ENCODE measurements around the gene ACSM5.

Gene ACSM5, protein sequence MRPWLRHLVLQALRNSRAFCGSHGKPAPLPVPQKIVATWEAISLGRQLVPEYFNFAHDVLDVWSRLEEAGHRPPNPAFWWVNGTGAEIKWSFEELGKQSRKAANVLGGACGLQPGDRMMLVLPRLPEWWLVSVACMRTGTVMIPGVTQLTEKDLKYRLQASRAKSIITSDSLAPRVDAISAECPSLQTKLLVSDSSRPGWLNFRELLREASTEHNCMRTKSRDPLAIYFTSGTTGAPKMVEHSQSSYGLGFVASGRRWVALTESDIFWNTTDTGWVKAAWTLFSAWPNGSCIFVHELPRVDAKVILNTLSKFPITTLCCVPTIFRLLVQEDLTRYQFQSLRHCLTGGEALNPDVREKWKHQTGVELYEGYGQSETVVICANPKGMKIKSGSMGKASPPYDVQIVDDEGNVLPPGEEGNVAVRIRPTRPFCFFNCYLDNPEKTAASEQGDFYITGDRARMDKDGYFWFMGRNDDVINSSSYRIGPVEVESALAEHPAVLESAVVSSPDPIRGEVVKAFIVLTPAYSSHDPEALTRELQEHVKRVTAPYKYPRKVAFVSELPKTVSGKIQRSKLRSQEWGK

DNA sequence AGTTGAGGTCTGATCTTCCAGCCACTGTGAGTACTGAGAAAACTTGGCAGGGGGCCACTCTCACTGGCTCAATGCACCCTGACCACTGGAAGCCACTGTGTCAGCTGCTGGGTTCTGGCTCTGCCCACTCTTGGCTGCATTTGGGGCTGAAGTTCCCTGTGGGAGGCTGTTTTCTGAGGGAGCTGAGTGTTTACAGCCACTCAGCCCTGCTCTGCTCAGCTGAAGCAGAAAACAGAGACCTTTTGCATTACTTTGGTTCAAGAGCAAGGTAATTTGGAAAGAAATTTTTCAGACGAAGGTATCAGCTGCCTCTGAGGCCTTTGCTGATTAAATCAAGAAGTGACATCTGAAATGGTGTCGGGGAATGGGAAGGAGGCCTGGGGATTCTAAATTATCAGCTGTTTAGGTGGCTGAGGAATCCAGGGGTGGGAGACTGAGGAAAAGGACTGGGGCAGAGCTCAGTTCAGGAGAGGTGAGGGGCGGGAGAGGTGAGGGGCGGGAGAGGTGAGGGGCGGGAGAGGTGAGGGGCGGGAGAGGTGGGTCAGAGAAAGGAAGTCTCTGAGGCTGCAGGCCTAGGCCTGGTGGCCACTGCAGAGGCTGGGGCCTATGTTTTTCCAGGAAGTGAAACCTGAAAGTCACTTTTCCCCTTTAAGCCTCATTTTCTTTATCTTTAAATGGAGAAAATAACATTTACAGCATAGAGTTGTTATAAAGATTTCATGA lies at the start of gene ACSM5:
TSS of gene ACSM5 (plus strand) at position 137 of the 723 bp plus-strand sequence. CDS start 1,951 bp downstream, outside the sequence.
- DNase-seq: no peak

DNA sequence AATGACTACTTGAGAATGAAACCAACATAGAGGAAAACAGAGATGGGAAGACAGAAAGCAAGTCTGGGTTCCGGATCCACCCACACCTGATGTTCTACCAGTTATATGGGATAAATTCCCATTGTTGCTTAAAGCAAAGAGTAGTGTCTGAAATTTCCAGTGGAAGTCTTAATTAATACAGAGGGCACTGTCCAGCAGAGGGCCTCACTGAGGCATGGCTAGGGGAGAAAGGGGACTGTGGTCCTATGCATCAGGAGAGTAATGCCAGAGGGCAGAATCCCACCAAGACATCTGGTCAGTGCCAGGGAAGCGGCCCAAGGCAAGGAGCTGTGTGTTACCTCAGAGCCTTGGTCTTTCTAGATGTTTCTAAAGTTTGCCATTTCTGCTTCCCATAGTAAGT lies 49.3 kb upstream of the ACSM5 start:
- DNase-seq: no peak

DNA sequence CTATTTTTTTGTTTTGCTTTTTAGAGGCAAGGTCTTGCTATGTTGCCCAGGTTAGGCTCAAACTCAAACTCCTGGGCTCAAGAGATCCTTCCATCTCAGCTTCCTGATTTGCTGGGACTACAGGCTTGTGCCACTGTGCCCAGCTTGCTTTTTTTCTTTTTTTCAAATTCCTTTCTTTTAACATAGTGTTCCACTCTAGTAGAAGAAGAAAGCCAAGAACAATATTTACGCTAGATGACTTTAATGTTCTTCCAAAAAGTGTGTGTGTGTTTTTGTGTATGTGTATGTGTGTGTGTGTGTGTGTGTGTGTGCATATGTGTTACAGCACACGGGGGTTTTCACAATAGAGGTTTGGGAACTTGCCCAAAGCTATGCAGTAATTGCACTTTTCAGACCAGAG lies 46.1 kb upstream of the ACSM5 start:
- DNase-seq: no peak

DNA sequence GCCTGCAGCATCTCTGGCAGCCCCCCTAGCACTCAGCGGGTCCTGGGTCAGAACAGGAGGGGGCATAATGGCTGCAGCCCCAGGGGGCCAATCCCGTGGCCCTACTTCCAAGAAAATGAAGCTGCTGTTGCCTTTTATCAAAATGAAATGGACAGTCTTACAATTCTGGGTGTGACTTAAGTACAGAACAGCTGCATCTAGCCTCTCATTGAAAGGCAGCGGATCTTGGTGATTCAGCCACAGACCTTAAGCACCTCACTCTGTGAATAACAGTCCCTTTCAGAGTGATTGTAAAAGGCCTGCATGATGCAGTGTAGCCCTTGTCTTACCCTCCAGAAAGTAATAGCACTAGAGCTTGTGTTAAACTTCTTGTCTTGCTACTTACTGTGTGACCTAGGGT lies 45.3 kb upstream of the ACSM5 start:
- no peak for DNase-seq

DNA sequence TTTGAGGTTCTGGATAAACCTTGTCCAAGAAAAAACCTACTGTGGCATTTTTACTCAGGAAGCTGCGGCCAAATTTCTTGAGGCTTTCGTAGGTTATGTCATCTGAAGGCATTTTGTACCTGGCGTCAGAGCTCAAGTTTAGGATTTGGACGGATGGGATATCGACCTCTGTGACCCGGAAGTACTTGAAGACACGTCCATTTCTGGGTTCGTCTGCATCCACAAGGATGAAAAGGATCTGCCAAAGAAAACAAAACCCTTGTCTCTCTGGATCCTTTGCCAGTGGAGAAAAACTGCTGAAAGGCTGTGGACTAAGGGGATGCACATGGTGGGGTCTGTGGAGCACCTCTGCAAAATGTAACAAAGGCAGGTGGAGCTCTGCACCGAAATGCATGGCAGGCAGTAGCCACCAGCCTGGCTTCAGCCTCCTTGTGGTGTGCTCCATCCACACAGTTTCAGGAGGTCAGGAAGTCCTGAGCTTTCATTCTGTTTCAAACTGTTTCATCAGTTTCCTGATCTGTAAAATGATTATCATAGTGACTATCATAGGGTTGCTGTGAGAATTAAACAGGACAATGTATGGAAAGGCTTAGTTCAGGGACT lies 39.8 kb upstream of the ACSM5 start:
- DNase-seq: no peak

DNA sequence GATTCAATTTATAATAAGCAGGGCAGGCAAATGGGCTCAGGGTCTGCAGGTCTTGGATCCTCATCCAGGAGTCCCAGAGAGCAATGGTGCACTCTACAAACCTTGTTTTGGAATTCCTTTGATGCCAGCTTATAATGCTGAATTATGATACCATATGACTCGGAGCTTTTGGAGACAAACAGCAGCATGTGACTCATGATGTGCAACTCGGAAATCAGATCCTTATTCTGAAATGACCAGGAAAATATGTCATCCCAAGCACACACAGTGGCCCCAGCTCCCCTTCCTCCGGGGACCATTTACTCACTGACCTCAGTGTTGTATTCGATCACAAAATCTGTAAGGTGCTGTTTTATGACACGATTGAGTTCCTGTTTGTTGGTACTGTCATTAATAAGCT lies 36.6 kb upstream of the ACSM5 start:
- DNase-seq: no peak

DNA sequence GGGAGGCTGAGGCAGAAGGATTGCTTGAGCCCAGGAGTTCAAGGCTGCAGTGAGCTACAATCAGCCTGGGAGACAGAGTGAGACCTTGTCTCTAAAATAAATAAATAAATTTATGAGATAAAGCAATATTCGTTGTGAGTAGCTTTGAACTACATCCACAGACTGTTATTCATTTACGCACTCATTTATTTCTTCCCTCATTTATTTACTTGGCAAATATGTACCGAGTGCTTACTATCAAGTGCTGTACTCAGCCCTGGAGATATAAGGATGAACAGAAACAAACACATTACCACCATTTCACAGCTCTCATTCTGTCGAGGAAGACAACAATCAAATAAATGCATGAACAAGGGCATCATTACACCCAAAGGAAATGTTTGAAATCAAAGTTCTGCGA lies 32.2 kb upstream of the ACSM5 start:
- no peak for DNase-seq

DNA sequence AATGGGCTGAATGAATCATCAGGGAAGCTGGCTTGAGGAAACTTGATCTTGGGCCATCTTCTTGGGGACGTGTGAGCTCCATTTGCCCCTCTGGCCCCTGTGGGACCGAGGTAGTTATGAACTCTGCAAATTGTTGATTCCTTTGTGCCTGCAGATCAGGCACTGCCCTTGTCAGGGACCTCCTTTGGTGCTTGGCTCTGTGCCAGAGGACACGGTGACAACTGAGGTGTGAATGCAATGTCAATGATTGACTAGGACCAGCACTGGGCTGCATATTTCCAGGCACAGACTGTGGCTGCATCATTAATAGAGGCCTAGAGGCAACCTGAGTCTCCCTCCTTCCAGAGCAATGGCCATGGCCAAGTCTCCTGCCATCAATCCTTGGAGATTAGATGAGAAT lies 28.6 kb upstream of the ACSM5 start:
- no peak for DNase-seq

DNA sequence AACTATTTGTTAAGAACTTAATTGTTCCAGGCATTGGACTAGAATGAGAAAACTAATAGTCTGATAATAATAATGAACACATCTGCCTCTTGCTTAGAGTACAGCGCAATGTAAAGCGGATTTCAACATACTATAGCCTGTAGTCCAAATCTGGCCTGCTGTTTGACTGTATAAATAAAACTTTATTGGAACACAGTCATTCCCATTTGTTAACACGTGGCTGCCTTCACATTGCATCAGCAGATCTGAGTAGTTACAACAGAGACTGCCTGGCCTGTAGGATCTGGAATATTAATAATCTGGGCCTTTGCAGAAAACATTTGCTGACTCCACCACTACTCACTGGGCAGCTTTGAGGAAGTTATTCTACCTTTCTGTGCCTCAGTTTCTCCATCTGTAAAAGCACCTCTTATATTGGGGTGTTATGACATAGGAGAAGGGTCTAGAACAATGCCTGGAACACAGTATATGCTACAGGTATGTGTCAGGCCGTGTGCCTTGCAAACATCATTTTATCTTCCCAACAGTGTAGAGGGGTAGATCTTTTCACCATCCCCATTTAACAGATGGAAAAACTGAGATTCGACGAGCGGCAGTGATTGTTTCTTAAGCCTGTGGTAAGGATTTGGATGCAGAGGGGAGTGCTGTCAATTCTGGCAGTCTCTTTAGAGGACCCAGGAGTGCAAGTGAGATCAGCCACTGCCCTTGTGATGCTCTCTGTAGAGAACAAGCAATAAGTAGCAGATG lies 27.0 kb upstream of the ACSM5 start:
- DNase-seq: no peak

DNA sequence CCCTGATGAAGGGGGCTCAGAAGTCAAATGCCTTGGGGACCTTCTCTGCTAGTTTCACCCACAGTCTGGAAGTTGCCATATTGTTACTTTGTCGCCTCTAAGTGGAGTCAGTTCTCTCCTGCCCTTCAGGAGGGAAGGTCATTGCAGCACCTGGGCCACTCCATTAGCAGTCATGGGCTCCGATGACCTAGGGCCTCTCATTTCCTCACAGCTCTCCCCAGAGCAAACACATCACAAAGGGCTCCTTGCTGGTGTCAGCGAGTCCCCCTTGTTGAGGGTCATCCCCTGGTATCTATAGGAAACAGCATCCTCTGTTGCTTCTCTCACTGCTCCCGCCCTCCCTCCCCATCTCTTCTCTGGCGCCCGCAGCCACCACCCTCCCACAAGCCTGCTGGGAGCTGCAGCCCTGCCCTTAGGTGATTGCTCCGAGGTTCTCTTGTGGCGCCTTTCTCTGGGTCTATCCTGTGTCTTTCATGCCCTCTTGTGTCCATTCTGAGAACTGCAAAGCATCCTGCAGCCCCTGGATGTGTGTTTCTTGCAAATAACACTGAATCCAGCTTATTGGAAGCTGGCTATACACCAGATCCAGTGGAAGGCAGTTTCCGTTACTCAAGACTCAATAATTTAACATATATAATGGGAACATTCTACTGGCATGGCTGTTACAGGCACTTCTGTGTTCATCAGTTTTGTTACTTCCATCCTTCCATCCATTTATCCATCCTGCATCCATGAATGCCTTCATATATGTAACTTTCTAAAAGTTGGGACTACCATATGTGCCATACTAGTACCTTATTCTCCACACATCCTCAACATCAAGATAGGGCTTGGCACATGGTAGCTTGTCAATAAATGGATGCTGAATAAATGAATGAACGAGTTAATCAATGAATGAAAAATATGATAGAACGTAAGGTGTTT lies 26.0 kb upstream of the ACSM5 start:
- peak; percentile 22 for DNase-seq

DNA sequence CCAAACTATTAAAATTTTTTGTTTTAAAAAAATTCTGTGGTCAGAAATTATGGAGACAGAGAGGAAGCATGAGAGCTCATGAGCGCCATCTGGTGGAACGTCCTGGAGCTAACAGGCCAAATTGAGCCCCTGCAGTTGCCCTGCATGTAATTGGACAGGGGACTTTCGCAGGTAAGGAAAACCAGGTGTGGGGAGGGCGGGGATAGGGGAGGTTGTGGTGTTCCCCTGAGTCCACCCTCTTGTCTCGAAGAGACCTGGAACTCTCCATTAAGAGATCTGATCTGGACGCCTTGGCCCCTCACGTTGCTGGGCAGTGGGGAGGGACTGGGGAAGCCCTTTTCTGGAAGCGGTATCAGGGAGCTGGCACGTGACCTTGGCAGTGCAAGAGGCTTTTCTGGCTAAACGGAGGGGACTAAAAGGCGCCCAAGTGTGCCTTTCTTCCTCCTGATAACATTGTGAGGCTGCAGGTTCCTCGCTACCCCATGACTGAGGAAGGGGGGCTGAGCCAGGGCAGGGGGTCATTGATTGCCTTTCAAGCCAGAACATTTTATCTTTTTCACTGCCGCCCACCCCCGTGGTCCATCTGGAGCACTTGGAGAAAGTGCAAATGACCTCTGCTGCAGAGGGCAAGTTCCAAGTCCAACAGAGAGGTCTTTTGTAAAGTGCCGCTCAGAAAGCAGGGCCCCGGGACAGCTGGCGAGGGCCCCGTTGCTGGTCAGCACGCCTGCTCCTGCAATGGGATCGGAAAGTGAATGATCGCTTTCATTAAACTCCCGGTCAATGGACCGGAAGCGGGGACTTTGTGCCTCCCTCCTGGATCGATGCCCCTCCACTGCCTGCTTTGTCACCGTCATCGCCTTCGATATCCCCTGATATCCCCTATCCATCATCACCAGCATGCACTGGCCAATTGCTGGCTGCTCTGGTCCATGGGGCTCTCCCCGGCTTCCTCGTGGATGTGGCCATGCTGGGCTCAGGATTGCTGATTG lies 23.2 kb upstream of the ACSM5 start:
- peak; percentile 27 for DNase-seq

DNA sequence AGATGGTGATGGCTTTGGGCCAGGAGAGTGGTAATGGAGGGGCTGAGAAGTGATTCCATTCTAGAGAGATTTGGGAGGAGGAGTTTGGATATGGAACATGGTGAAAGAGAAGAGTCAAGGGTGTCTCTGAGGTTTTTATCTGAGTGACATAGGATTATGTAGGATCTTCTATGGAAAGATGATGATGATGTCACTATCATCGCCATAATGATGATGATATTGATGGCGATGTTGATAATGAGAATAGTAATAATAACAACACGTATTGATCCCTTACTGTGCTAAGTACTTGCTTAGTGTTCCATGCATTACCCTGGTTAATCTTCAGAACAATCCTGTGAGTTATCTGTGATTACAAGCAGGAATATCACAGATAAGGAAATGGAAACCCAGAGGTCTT lies 21.4 kb upstream of the ACSM5 start:
- no peak for DNase-seq

DNA sequence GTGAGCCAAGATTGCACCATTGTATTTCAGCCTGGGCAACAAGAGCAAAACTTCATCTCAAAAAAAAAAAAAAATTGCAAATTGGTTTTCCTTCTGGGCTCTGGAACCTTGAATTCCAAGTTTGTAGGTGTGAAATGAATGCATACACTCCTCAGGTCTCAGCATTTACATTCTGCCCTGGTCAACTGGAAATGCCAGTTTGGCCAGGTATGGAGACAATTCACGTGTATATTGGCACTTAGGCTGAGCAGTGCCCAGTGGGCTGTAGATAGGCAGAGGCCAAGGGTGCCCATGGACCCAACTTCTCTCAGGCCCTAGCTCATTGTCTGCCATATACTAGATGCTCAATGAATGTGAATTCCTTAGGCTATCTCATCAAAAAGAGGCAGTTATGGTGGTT lies 20.5 kb upstream of the ACSM5 start:
- DNase-seq: no peak

DNA sequence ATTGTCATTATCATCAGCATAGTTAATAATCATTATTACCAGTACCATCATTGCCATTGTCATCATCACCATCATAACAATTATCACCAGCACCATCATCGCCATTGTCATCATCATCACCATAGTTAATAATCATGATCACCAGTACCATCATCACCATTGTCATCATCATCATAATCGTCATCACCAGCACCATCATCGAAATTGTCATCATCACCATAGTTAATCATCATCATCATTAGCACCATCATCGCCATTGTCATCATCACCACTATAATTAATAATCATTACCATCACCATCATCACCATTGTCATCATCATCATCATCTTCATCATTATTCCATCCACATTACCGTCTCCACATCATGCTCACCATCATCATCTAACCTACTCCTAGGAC lies 18.3 kb upstream of the ACSM5 start:
- no peak for DNase-seq

DNA sequence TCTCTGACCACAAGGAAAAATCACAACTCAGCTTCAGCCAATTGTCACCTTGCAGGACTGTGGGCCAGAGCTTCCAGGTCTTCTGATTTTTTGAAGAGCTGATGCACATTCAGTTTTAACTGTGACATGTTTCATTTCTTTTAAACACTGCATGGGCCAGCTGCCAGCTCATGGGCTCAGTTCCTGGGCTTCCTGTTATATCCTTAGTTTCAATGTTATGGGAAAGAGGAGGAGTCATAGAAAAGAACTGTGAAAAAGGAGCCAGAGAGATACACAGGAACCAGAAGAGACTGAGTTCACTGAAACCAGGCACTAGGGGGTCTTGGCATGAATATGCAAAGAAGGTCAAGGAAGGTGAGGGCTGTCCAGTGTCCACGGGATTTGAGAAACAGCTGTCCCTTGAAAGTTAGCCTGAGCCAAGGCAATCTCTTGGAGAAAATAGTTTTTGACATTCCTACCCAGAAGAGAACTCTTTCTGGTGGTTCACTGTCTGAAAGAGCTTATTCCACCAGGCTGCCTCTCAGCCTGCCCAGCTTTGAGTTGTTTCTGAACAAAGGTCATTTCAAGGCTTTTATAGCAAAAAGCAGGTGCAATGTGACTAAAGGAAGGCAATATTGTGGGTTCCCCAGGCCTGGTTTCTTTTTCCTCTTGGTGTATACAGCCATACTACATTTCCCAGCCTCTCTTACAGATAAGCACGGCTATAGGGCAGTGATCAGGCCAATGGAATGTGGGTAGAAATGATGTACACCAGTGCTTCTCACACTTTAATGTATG lies 15.3 kb upstream of the ACSM5 start:
- DNase-seq: no peak

DNA sequence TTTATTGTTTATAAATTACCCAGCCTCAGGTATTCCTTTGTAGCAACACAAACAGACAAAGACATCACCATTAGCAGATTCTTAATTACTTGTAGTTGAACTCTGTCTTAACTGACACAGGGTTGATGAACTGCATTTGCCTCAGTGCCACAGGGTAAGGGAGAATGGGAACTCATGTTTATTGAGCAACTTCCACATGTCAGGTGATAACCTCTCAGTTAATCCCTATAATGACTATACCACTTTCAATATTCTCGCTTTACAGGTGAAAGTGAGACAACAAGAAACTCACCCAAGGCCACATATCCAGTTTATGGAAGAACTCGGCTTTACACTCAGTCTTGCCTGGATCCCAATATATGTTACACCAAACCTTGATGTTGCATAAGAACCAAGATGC lies 13.4 kb upstream of the ACSM5 start:
- no peak for DNase-seq

DNA sequence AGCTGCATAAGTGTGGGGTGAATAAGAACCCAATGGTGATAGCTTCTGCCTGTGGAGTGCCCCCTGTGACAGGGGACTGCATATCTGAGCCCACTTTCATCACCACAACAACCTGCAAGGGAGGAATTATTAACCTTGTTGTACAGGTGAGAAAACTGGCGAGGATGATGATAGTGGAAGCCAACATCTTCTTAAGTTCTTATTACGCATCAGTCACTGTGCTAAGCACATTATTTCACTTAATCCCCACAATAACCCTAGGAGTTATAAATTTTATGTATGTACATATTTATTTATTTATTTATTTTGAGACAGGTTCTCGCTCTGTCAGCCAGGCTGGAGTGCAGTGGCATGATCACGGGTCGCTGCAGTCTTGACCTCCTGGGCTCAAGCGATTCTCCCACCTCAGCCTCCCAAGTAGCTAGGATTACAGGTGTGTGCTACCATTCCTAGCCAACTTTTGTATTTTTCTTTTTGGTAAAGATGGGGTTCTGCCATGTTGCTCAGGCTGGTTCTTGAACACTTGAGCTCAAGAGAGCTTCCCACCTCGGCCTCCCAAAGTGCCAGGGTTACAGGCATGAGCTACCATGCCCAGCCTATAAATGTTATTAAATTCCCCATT lies 12.4 kb upstream of the ACSM5 start:
- DNase-seq: no peak

DNA sequence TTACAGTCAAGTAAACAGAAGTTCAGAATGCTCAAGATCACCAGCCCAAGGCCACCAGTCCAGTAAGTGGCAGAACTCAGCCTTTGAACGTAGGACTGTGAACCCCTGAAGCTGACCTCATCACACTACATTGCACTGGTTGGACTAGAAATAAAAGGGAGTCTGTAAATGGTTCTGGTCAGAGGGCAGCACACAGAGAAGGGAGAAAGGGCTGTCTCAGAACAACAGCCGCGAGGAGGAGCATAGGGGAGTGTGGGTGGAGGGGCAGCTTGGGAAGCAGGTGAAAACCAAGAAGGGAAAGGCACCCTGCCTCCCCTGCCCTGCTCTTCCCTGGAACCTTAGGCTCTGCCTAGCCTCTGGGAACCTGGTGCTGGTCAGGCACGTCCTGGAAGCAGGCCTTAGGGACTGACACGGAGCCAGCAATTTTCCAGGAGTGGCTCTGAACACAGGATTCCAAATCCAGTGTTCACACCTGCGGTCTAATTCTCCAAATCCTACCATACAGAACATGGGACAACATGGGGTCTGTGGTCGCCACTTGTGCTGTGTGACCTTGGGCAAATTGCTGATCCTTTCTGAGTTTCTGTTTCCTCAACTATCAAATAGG lies 11.8 kb upstream of the ACSM5 start:
- DNase-seq: no peak

DNA sequence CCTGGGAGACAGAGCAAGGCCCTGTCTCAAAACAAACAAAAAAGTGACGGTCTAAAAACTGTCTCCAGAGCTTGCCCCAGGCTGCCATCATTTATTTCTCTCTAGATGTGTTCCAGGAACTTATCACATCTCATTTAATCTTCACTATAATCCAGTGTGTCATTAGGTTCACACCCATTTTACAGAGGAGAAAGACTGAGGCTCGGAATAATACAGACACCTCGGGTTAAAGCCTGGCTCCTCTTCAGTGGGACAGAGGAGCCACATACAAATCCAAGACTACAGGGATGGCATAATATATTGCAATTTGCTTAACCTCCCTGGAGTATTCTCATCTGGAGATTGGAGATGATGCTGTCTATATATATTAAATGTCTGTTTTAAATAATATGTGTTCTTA lies 10.7 kb upstream of the ACSM5 start:
- no peak for DNase-seq

Data from activated T-cell treated with anti-CD3 and anti-CD28 coated beads for 4 hours (primary cell).